Epithelial cell of esophagus (primary cell): ENCODE data around the gene PSTPIP2.
"Not testable (repeated sequence)": the region's sequence is repeated elsewhere in the genome, so short reads cannot be mapped to it uniquely, and the experiment has no call there.

Experiments used
- DNase-seq: peaks from one replicate; pipeline ENCODE4 v3.0.0; 2010; ENCODE audit warnings: low read depth
- H3K4me3 ChIP-seq: 2 replicates; pipeline ENCODE4 v1.5.1; 2011; ENCODE audit warnings: mild to moderate bottlenecking, low read length, control low read depth
- TF ChIP-seq, protein P1 (sequence below): IDR thresholded peaks from 2 replicates; pipeline ENCODE4 v1.5.1; 2011; ENCODE audit warnings: low read depth, mild to moderate bottlenecking, low read length, control low read depth, inconsistent platforms; ENCODE audit not compliant: insufficient read depth; ENCODE audit errors: missing control alignments

Gene PSTPIP2

DNA sequence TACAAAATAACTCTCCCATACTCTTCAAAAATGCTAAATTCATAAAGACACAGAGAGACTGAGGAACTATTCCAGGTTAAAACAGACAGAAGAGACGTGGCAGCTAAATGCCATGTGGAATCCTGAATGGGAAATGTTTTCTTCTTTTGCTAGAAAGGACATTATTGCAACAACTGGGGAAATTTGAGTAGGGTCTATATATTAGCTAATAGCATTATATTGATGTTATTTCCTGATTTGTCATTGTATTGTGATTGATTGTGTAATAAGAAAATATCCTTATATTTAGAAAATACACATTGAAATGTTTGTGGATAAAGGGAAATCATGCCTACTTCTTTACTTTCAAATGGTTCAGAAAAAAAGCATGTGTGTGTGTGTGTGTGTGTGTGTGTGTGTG lies 23.4 kb downstream of the PSTPIP2 start:
- H3K4me3 ChIP-seq = no peak overlapping the region
- TF ChIP-seq, protein P1, sequence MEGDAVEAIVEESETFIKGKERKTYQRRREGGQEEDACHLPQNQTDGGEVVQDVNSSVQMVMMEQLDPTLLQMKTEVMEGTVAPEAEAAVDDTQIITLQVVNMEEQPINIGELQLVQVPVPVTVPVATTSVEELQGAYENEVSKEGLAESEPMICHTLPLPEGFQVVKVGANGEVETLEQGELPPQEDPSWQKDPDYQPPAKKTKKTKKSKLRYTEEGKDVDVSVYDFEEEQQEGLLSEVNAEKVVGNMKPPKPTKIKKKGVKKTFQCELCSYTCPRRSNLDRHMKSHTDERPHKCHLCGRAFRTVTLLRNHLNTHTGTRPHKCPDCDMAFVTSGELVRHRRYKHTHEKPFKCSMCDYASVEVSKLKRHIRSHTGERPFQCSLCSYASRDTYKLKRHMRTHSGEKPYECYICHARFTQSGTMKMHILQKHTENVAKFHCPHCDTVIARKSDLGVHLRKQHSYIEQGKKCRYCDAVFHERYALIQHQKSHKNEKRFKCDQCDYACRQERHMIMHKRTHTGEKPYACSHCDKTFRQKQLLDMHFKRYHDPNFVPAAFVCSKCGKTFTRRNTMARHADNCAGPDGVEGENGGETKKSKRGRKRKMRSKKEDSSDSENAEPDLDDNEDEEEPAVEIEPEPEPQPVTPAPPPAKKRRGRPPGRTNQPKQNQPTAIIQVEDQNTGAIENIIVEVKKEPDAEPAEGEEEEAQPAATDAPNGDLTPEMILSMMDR = no peak

GRCh38 chr18:46047369-46047768 lies 24.7 kb downstream of the PSTPIP2 start:
- DNase-seq, H3K4me3 ChIP-seq: not testable (repeated sequence)

More for the DNA sequence above, 23.4 kb downstream of the PSTPIP2 start:
- no peak for DNase-seq

DNA sequence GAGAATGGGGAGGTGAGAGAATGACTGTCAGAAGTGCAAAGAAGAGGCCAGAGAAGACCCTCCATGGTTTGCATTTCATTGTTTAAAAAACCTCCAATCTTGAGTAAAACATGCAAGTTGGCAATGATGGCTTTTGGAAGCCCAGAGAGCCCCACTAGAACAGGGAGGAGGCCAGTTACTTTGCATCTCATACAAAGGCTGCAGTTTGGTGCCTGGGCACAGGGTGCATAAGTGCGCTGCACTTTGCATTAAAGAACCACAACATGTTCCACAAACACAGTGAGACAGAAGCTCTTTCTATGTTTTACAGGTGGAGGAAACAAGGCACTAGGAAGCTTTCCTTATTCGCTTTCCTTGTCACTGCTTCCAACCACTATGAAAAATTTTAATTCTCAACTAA lies 25.4 kb downstream of the PSTPIP2 start:
- TF ChIP-seq, protein P1 = no peak
- H3K4me3 ChIP-seq = no peak overlapping the region

GRCh38 chr18:46046126-46046525 lies 25.9 kb downstream of the PSTPIP2 start:
- H3K4me3 ChIP-seq = no peak overlapping the region
- DNase-seq = no peak
- TF ChIP-seq, protein P1 = no peak

More for the DNA sequence above, 25.4 kb downstream of the PSTPIP2 start:
- no peak for DNase-seq

- TF ChIP-seq, protein P1 = no peak
- peak; percentile 55 for DNase-seq
- H3K4me3 ChIP-seq = no peak overlapping the region
Measured at GRCh38 chr18:46042571-46043123, 29.4 kb downstream of the PSTPIP2 start.

DNA sequence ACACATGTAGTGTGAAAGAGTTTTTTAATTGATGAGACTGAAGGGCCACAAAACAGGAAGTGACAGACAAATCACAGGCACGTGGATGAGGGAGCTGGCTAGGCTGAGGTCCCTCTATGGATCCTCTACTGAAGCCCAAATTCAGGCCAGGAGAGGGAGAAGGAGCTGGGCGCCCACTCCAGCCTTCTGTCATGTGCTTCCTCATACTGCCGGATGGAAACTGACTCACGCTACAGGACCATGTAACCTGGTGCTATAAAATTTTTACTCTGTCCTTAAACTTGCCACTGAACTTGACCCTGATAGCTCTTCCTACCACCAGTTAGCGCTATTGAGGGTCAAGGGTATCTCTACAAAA lies 31.3 kb downstream of the PSTPIP2 start:
- DNase-seq = no peak
- TF ChIP-seq, protein P1 = no peak
- H3K4me3 ChIP-seq = no peak overlapping the region

GRCh38 chr18:46040033-46040746 lies 31.9 kb downstream of the PSTPIP2 start:
- TF ChIP-seq, protein P1 = no peak
- H3K4me3 ChIP-seq = no peak overlapping the region
- no peak for DNase-seq
